T-helper 2 cell treated with Interferon-gamma antibody and Interleukin-4, amounts not matched to agents 5 μg/mL and 100 μg/mL, for 36 hours (primary cell): Measurements from ENCODE around the gene YY1.

Experiments used
- DNase-seq: peaks from one replicate; pipeline ENCODE4 v3.0.0; 2021; ENCODE audit warnings: low spot score
- H3K27ac Mint-ChIP-seq: one replicate; pipeline ENCODE4 v1.8.0; 2021; ENCODE audit warnings: mild to moderate bottlenecking, mixed read lengths
- H3K27me3 Mint-ChIP-seq: one replicate; pipeline ENCODE4 v1.8.0; 2021; ENCODE audit warnings: low read depth, mixed read lengths
- H3K36me3 Mint-ChIP-seq: one replicate; pipeline ENCODE4 v1.8.0; 2021; ENCODE audit warnings: low read depth, mixed read lengths
- H3K4me1 Mint-ChIP-seq: one replicate; pipeline ENCODE4 v1.8.0; 2021; ENCODE audit warnings: low read depth, mixed read lengths
- H3K4me3 Mint-ChIP-seq: one replicate; pipeline ENCODE4 v1.8.0; 2022; ENCODE audit warnings: mild to moderate bottlenecking, moderate library complexity, mixed read lengths
- H3K9me3 Mint-ChIP-seq: one replicate; pipeline ENCODE4 v1.8.0; 2021; ENCODE audit warnings: mixed read lengths

YY1 gene

GRCh38 chr14:100246809-100247428 is 8.0 kb downstream of the YY1 start:
- H3K4me3 Mint-ChIP-seq, result no peak overlapping the region
- H3K36me3 Mint-ChIP-seq, result peaks cover 21% of the 10 kb centered on the region
- H3K27me3 Mint-ChIP-seq, result no peaks in the 10 kb centered on the region
- peaks cover 49% of the 10 kb centered on the region for H3K4me1 Mint-ChIP-seq
- peak overlapping the region; percentile 52 for H3K27ac Mint-ChIP-seq
- no peaks in the 10 kb centered on the region for H3K9me3 Mint-ChIP-seq
- DNase-seq, result no peak

- no peaks in the 10 kb centered on the region for H3K9me3 Mint-ChIP-seq
- no peak for DNase-seq
- no peaks in the 10 kb centered on the region for H3K27me3 Mint-ChIP-seq
- H3K4me1 Mint-ChIP-seq, result peaks cover 46% of the 10 kb centered on the region
- peak overlapping the region; percentile 45 for H3K27ac Mint-ChIP-seq
- no peak overlapping the region for H3K4me3 Mint-ChIP-seq
- H3K36me3 Mint-ChIP-seq, result peaks cover 11% of the 10 kb centered on the region
These were observed 12.0 kb downstream of the YY1 start for GRCh38 chr14:100250732-100251465.

GRCh38 chr14:100252684-100253083 is 13.7 kb downstream of the YY1 start:
- Mint-ChIP-seq H3K4me1 (peaks cover 47% of the 10 kb centered on the region), H3K9me3 (no peaks in the 10 kb centered on the region), H3K27me3 (no peaks in the 10 kb centered on the region), H3K27ac (no peak overlapping the region), H3K36me3 (peaks cover 22% of the 10 kb centered on the region), H3K4me3 (no peak overlapping the region)
- DNase-seq, result no peak

GRCh38 chr14:100256339-100256895 is 17.5 kb downstream of the YY1 start:
- H3K27me3 Mint-ChIP-seq, result no peaks in the 10 kb centered on the region
- peaks cover 20% of the 10 kb centered on the region for H3K36me3 Mint-ChIP-seq
- H3K4me3 Mint-ChIP-seq, result no peak overlapping the region
- H3K4me1 Mint-ChIP-seq, result peaks cover 57% of the 10 kb centered on the region
- no peak overlapping the region for H3K27ac Mint-ChIP-seq
- H3K9me3 Mint-ChIP-seq, result no peaks in the 10 kb centered on the region
- no peak for DNase-seq

- Mint-ChIP-seq H3K36me3 (peaks cover 41% of the 10 kb centered on the region), H3K4me3 (peak overlapping the region; percentile 3), H3K9me3 (no peaks in the 10 kb centered on the region), H3K4me1 (peaks cover 58% of the 10 kb centered on the region), H3K27ac (peak overlapping the region; percentile 50), H3K27me3 (no peaks in the 10 kb centered on the region)
- peak; percentile 39 for DNase-seq
These were observed 22.7 kb downstream of the YY1 start for GRCh38 chr14:100261621-100262020.

- no peaks in the 10 kb centered on the region for H3K27me3 Mint-ChIP-seq
- H3K27ac Mint-ChIP-seq, result no peak overlapping the region
- peaks cover 40% of the 10 kb centered on the region for H3K36me3 Mint-ChIP-seq
- no peak for DNase-seq
- peaks cover 54% of the 10 kb centered on the region for H3K4me1 Mint-ChIP-seq
- H3K4me3 Mint-ChIP-seq, result no peak overlapping the region
- no peaks in the 10 kb centered on the region for H3K9me3 Mint-ChIP-seq
These were observed 23.6 kb downstream of the YY1 start for GRCh38 chr14:100262545-100262944.

- Mint-ChIP-seq H3K27me3 (no peaks in the 10 kb centered on the region), H3K27ac (no peak overlapping the region), H3K9me3 (no peaks in the 10 kb centered on the region), H3K4me3 (no peak overlapping the region), H3K4me1 (peaks cover 48% of the 10 kb centered on the region), H3K36me3 (peaks cover 38% of the 10 kb centered on the region)
- DNase-seq, result no peak
These were observed 24.2 kb downstream of the YY1 start for GRCh38 chr14:100263141-100263540.

- DNase-seq, result no peak
- Mint-ChIP-seq H3K27ac (no peak overlapping the region), H3K36me3 (peaks cover 24% of the 10 kb centered on the region), H3K9me3 (no peaks in the 10 kb centered on the region), H3K4me3 (no peak overlapping the region), H3K27me3 (no peaks in the 10 kb centered on the region), H3K4me1 (peaks cover 18% of the 10 kb centered on the region)
These were observed 29.0 kb downstream of the YY1 start for GRCh38 chr14:100267990-100268389.

GRCh38 chr14:100268591-100269207 is 29.8 kb downstream of the YY1 start:
- Mint-ChIP-seq H3K27me3 (no peaks in the 10 kb centered on the region), H3K36me3 (peaks cover 18% of the 10 kb centered on the region), H3K9me3 (no peaks in the 10 kb centered on the region), H3K4me3 (no peak overlapping the region), H3K4me1 (peaks cover 15% of the 10 kb centered on the region), H3K27ac (no peak overlapping the region)
- DNase-seq, result no peak

- Mint-ChIP-seq H3K4me3 (no peak overlapping the region), H3K27ac (no peak overlapping the region), H3K4me1 (peaks cover 22% of the 10 kb centered on the region), H3K27me3 (no peaks in the 10 kb centered on the region), H3K9me3 (no peaks in the 10 kb centered on the region), H3K36me3 (peaks cover 20% of the 10 kb centered on the region)
- DNase-seq, result no peak
These were observed 32.4 kb downstream of the YY1 start for GRCh38 chr14:100271247-100271939.

- peaks cover 24% of the 10 kb centered on the region for H3K36me3 Mint-ChIP-seq
- DNase-seq, result no peak
These were observed 35.3 kb downstream of the YY1 start for GRCh38 chr14:100274250-100274649.

GRCh38 chr14:100275214-100275613 is 36.3 kb downstream of the YY1 start:
- Mint-ChIP-seq H3K9me3 (no peaks in the 10 kb centered on the region), H3K27me3 (no peaks in the 10 kb centered on the region), H3K27ac (no peak overlapping the region), H3K36me3 (peaks cover 26% of the 10 kb centered on the region), H3K4me3 (no peak overlapping the region), H3K4me1 (peaks cover 32% of the 10 kb centered on the region)
- no peak for DNase-seq

More at GRCh38 chr14:100274250-100274649, 35.3 kb downstream of the YY1 start:
- Mint-ChIP-seq H3K27ac (no peak overlapping the region), H3K27me3 (no peaks in the 10 kb centered on the region), H3K9me3 (no peaks in the 10 kb centered on the region), H3K4me1 (peaks cover 27% of the 10 kb centered on the region), H3K4me3 (no peak overlapping the region)

- peaks cover 31% of the 10 kb centered on the region for H3K36me3 Mint-ChIP-seq
- H3K4me1 Mint-ChIP-seq, result peaks cover 35% of the 10 kb centered on the region
- H3K27ac Mint-ChIP-seq, result peak overlapping the region; percentile 18
- no peaks in the 10 kb centered on the region for H3K9me3 Mint-ChIP-seq
- no peak for DNase-seq
- H3K4me3 Mint-ChIP-seq, result no peak overlapping the region
- H3K27me3 Mint-ChIP-seq, result no peaks in the 10 kb centered on the region
These were observed 39.8 kb downstream of the YY1 start for GRCh38 chr14:100278702-100279101.

GRCh38 chr14:100279133-100279532 is 40.2 kb downstream of the YY1 start:
- H3K36me3 Mint-ChIP-seq, result peaks cover 30% of the 10 kb centered on the region
- no peak overlapping the region for H3K27ac Mint-ChIP-seq

More at GRCh38 chr14:100279133-100279532, 40.2 kb downstream of the YY1 start:
- no peaks in the 10 kb centered on the region for H3K9me3 Mint-ChIP-seq
- DNase-seq, result no peak
- no peak overlapping the region for H3K4me3 Mint-ChIP-seq
- H3K27me3 Mint-ChIP-seq, result no peaks in the 10 kb centered on the region
- peaks cover 35% of the 10 kb centered on the region for H3K4me1 Mint-ChIP-seq
